NCI-H1694 (cell line): ENCODE data around the gene MUC6.

Experiments used
- DNase-seq: peaks from one replicate; lab custom pipeline; 2025; lab: John Stamatoyannopoulos, UW

MUC6 gene

GRCh38 chr11:1037506-1038055 is 1.1 kb upstream of the MUC6 start:
- no peak for DNase-seq

GRCh38 chr11:1036931-1037330 is 413 bp upstream of the MUC6 start:
- no peak for DNase-seq

- DNase-seq = no peak
These were observed 788 bp downstream of the MUC6 start for GRCh38 chr11:1035577-1036283.

- no peak for DNase-seq
These were observed 1.8 kb downstream of the MUC6 start for GRCh38 chr11:1034456-1035295.

GRCh38 chr11:1034001-1034400 is 2.5 kb downstream of the MUC6 start:
- DNase-seq = no peak

GRCh38 chr11:1033016-1033798 is 3.3 kb downstream of the MUC6 start:
- DNase-seq = no peak

- no peak for DNase-seq
These were observed 4.1 kb downstream of the MUC6 start for GRCh38 chr11:1032310-1032891.

GRCh38 chr11:1031121-1031899 is 5.2 kb downstream of the MUC6 start:
- no peak for DNase-seq

- DNase-seq = no peak
These were observed 6.0 kb downstream of the MUC6 start for GRCh38 chr11:1030556-1030955.

GRCh38 chr11:1030086-1030485 is 6.4 kb downstream of the MUC6 start:
- no peak for DNase-seq

GRCh38 chr11:1029654-1030053 is 6.9 kb downstream of the MUC6 start:
- no peak for DNase-seq

- no peak for DNase-seq
These were observed 7.5 kb downstream of the MUC6 start for GRCh38 chr11:1029051-1029450.

- no peak for DNase-seq
These were observed 7.9 kb downstream of the MUC6 start for GRCh38 chr11:1028616-1029015.

- DNase-seq = no peak
These were observed 8.3 kb downstream of the MUC6 start for GRCh38 chr11:1028291-1028540.

- DNase-seq = no peak
These were observed 8.8 kb downstream of the MUC6 start for GRCh38 chr11:1027483-1028290.

- DNase-seq = no peak
These were observed 9.7 kb downstream of the MUC6 start for GRCh38 chr11:1026641-1027482.

GRCh38 chr11:1026163-1026450 is 10.4 kb downstream of the MUC6 start:
- no peak for DNase-seq

- no peak for DNase-seq
These were observed 10.9 kb downstream of the MUC6 start for GRCh38 chr11:1025410-1026162.
